ENCODE results near the gene ZNF506.

DNA sequence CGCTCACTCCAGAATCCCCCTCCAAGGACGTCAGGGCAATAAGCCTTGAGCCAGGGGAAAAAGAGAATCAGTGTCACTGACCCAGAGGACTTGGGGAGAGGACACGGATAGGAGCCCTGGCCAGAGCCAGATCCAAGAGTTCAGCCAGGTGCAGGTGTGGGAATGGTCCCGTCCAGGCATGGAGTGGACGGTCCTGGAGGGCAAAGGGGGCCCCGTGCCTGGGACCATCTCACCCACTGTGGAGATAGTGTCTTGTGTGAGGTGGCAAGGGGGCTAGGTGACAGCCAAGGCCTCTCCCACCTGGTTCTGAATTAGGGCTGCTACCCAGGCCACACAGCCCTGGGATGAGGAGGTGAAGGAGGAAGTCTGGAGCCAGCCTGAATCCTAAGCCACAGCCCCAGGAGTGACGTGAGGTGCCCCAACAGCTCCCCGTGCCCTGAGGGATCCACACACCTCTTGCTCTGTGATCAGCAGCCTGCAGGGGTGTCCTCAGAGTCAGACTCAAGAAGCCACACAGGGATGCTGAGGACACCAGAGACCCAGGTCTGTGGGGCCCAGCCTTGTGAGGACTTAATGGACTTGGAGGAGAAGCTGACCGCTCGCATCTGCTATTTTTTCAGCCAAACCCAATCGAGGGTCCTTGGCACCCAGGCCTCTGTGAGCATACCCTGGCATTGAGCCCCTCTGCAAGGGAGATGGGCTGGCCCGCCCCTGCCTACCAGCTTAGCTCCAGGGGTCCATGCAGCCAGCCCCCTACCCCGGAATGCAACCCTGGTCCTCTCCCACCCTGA lies 72.2 kb downstream of the ZNF506 start:
- no peak for TF ChIP-seq SP1 (IDR thresholded peaks at IDR 0.05)
- no peak for TF ChIP-seq BHLHE40 (IDR thresholded peaks at IDR 0.05; ENCODE audit: borderline replicate concordance)
- TF ChIP-seq, protein P1, sequence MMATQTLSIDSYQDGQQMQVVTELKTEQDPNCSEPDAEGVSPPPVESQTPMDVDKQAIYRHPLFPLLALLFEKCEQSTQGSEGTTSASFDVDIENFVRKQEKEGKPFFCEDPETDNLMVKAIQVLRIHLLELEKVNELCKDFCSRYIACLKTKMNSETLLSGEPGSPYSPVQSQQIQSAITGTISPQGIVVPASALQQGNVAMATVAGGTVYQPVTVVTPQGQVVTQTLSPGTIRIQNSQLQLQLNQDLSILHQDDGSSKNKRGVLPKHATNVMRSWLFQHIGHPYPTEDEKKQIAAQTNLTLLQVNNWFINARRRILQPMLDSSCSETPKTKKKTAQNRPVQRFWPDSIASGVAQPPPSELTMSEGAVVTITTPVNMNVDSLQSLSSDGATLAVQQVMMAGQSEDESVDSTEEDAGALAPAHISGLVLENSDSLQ (IDR thresholded peaks at IDR 0.05) = no peak
- no peak for TF ChIP-seq ELF4 (IDR thresholded peaks at IDR 0.05)
- no peak for TF ChIP-seq FOXM1 (IDR thresholded peaks at IDR 0.05; ENCODE audit: borderline replicate concordance)
- TF ChIP-seq SUZ12 (IDR thresholded peaks at IDR 0.05) = no peak
- no peak for TF ChIP-seq FOXA1 (IDR thresholded peaks at IDR 0.05)
- TF ChIP-seq TARDBP (IDR thresholded peaks at IDR 0.05) = no peak
- no peak for TF ChIP-seq CTBP1 (IDR thresholded peaks at IDR 0.05; ENCODE audit: borderline replicate concordance)
- no peak for TF ChIP-seq ZNF384 (IDR thresholded peaks at IDR 0.05)
- no peak for TF ChIP-seq ARNT (IDR thresholded peaks at IDR 0.05)
- TF ChIP-seq NFRKB (IDR thresholded peaks at IDR 0.05) = no peak
- TF ChIP-seq FOXK2 (IDR thresholded peaks at IDR 0.05) = no peak

Data from HEK293T (cell line).